HL-60/S4 treated with retinoic acid at 250 ng/mL for 4 days and 3 days (cell line): ENCODE results near the gene ACER3.
"Not testable (repeated sequence)": the region's sequence is repeated elsewhere in the genome, so short reads cannot be mapped to it uniquely, and the experiment has no call there.

ENCODE experiments used
- in situ Hi-C: fragments of 300-500 bp; cut with MboI; formaldehyde crosslinking; loops from 2 replicates; pipeline ENCODE4 v1.7.0; 2022; ENCODE audit warnings: low sequenced_read_pairs

ACER3 gene

DNA sequence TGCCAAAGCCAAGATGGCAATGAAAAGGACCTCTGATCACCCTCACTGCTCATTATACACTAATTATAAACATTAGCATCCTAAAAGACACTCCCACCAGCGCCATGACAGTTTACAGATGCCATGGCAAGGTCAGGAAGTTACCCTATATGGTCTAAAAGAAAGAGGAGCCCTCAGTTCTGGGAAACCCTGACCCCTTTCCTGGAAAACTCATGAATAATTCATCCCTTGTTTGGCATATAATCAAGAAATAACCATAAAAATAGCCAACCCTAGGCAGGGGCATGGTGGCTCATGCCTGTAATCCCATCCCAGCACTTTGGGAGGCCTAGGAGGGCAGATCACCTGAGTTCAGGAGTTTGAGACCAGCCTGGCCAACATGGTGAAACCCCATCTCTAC is 193.4 kb downstream of the ACER3 start:
- in situ Hi-C loops, result no loop called here

DNA sequence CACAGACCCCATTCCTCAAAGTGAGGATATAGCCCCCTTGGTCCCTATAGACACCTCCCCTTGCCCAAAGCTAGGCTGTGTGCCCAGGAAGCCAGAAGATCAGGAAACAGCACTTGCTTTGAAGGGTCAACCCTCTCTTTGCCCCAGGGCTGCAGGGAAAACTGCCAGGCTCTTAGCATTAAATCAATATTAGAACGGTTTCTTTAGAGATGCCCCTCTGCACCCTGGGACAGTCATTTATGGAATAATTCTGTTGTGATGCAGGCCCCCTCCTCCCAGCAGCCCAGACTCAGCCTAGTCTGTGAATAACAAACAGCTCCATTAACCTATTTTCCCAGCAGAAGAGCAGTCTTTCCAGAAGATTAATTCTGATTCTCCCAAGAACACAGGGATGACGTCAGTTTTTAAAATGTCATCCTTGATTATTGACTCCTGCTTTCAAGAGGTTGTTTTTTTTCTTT is 194.4 kb downstream of the ACER3 start:
- in situ Hi-C loops, result no loop called here

DNA sequence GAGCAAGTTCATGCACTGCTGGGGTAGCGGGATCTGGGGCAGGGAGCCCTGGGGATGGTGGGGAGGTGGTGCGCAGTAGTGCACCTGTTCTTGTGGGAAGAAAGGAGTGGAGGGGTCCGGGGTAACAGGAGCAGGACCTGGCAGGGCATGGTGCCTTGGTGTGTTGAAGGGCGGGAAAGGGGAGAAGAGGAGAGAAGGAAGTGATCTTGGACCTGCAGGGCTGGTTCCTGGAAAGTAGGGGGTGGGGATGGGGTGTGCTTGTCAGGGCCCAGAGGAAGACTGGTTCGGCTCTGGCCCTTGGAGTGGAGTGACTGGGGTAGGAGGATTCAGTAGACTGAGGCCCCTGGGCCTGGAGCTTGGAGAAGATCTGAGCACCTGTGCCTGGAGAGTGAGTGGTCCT is 195.2 kb downstream of the ACER3 start:
- in situ Hi-C loops, result no loop called here

DNA sequence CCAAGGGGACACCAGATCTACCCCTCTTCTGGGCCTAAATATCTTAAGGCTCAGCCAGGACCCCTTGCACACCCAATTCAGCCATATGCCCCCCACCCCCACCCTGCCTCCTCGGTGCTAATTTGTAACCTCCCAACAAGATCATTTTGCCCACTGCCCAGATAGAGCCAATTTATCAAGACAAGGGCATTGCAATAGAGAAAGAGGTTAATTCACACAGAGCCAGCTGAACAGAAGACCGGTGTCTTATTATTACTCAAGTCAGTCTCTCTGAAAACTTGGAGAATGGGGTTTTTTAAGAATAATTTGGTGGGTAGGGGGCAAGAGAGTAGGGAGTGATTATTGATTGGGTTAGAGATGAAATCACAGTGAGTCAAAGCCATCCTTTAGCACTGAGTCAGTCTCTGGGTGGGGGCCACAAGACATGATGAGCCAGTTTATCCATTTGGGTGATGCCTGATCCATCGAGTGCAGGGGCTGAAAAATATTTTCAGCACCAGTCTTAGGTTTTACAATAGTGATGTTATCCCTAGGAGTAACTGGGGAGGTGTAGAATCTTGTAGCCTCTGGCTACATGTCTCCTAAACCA is 196.2 kb downstream of the ACER3 start:
- in situ Hi-C loops, result no loop called here

DNA sequence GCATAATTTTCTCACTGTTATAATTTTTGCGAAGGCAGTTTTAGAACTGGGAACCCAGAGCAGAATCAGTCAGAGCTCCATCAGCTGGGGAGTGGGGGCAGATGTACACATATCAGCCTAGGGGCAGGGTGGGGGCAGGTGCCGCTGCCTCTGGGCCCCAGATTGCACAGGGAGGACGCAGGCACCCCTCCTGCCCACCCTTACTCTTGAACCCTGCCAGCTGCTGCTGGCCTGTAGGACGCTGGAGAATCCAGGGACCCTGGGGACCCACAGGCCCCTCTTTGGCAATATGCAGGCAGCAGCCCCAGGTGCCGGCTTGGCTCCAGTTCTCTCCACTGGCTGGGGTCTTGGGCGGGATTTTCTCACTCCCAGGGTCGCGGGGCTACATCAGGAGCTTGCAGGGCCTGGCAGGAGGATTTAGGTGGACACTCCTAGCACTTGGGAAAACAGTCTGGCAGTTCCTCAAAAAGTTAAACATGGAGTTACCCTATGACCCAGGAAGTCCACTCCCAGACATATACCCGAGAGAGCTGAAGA is 197.3 kb downstream of the ACER3 start:
- in situ Hi-C loops, result no loop called here

DNA sequence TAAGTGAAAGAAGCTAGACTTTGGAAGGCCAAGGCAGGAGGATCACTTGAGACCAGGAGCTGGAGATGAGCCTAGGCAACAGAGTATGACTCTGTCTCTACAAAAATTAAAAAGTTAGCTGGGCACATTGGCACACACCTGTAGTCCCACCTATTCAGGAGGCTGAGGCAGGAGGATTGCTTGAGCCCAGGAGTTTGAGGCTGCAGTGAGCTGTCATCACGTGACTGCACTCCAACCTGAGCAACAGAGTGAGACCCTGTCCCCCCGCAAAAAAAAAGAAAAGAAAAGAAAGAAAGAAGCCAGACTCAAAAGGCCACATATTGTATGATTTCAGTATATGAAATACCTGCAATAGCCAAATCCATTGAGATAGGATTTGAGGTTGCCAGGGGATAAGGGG is 198.2 kb downstream of the ACER3 start:
- in situ Hi-C loops, result no loop called here

DNA sequence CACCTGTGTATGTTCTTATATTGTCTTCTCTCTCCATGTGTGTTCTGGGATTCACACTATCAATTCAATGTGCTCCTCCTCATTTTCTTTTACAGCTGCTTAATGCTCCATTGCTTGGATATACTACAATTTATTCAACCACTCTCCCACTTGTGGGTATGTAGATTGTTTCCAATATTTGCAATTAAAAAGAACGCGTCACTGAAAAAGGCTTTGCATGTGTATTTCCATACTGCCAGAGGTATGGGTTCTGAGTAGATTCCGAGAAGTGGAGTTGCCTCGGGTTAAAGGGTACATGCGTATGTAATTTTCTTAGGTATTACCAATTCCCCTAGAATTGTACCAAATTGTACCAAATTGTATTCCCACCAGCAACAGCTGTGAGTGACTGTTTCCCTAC is 199.1 kb downstream of the ACER3 start:
- in situ Hi-C loops, result no loop called here

DNA sequence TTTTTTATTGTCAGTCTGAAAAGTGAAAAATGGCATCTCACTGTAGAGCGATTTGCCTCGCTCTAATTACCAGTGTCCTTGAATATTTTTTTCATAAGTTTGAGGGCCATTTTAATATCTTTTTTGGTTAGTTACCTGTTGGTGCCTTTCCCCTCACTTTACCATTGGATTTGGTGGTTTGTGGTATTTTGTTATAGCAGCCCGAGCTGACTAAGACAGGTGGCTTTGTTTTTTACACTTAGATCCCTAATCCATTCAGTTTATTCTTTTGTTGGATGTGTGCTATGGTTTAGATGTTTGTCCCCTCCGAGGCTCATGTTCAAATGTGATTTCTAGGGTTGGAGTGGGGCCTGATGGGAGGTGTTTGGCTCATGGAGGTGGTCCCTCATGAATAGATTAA is 199.5 kb downstream of the ACER3 start:
- in situ Hi-C loops, result no loop called here

DNA sequence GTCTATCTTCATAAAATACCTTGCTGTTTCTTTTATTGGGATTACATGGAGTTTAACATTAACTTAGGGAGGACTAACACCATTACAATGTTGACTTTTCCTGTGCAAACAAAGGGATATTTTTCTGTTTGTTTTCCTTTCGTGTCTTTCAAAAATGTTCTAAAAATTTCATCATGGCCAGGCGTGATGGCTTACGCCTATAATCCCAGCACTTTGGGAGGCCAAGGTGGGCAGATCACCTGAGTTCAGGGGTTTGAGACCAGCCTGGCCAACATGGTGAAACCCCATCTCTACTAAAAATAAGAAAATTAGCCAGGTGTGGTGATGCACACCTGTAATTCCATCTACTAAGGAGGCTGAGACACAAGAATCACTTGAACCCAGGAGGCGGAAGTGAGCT is 200.5 kb downstream of the ACER3 start:
- in situ Hi-C loops, result not testable (repeated sequence)

DNA sequence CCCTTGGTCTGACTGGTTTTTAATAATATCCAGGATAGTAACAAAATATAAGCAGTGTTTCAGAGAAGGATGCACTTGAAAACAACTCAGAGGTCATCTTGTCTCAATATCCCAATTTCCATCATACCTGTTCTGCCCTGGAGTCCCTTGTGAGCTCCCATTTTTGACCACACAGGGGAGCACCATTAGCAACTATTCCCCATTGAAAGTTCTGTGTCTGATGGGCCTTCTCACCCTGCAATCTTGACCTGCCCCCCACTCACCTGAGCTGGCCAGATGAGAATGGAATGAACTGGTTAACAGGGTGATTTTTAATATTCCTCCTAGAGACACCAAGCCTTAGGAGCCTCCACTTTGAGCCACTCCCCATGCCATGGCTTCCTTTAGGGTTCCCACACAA is 202.2 kb downstream of the ACER3 start:
- in situ Hi-C loops, result no loop called here

DNA sequence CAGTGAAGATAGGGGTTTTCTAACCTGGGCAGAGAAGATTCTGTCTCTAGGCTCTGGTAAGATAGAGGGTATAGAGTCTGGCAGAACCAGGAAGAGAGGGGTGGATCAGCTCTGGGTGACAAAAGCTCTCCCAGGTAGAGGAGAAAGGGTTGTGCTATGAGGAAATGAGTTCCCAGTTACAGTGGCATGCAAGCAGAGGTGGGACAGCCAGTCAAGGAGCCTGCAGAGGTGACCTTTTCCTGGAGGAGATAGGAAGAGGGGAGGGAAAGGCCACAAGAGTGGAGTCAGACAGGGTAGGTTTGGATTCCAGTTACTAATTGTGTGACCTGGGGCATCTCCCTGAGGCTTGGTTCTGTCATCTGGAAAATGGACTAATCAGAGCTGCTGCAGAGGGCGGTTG is 202.7 kb downstream of the ACER3 start:
- in situ Hi-C loops, result no loop called here

DNA sequence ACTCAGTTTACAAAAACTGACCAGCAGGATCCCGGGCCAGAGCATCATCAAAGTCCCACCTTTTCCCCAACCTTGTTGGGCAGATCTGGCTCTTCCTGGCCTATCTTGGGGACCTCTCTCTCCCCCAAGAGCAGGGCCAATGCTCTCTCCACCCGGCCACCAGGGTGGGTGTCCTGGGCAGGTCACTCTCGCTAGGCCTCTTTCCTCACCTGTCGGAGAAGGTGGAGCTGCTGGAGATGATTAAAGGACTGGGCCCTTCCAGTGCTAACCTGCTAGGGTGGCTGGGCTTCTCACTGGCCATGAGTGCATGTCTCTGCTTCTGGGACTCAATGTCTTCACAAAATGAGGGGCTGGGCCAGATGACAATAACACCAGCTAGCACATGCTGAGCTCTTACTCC is 203.1 kb downstream of the ACER3 start:
- in situ Hi-C loops, result no loop called here

DNA sequence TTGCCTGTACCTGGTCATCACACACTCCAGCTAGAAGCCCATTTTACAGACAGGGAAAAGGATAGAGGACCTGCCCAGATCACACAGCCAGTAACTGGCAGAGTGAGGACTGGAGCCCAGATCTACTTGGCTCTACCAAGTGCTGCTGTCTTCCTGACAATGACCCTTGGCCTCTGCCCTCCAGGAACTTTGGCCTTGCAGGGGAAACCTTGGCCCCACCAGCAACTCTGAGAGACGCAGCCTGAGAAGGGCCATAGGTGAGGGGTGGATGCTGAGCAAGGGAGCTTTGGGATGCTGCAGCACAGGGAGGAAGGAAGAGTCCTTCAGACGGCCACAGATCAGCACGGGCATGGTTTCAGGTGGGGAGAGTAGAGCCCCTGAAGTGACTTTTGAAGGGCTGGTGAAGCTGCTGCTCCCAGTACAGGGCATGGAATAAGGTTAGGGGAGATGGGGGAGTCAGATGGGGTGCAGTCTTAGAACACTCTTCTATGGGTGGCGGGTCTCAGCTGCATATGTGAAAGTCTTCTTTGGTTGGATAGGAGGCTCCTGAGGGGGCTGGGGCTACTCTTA is 204.0 kb downstream of the ACER3 start:
- in situ Hi-C loops, result no loop called here

DNA sequence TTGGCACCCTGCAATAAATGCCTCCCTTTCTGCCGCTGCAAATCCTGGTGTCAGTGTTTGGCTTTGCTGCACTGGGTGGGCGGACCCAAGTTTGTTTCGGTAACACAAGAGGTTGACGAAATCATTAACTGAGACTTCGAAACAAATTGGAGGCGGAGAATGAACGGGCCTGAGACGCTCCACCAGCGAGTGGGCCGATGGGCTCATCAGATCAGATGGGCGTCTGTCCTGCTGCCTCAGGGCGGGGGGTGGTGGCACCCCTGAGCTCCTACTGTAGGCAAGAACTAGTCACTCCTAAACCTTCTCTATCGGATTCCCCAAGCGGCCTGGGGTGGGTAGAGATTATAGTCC is 205.1 kb downstream of the ACER3 start:
- in situ Hi-C loops, result no loop called here

DNA sequence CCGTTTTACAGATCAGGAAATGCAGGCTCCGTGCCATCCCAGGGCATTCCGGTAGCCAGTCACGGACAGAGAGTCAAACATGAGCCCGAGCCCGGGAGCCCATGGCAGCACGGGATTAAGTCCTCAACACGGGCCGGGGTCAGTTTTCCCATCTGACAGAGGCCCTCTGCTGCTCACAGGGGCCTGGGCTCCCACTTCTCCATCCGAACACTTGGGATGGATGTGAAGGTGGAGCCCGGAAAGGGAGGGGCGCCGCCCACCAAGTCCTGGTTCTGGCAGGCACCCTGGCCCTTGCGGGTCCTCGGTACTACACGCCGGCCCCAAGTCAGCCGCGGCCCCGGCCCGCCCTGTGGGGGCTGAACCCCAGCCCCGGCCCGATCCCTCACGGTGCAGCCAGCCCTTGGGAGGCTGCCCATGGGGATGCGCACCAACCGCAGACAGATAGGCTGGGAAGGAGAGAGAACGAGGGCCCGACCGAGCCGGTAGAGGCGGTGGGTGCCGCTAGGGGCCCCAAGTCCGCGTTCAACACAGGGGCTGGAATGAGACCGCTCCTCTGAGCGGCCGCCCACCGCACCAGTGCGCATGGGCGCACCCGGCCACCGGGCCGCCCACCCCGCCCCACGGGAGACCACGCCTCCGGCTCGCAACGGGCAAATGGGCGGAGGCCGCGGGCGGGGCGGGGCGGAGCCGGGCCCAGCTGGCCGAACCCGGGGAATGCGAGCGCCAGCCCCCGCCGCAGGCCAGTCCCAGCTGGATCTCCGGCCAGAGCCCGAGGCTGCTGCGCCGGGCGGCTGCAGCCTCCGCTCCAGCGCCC is 205.7 kb downstream of the ACER3 start, which contains the start of gene CAPN5:
Gene CAPN5 (plus strand): TSS at position 743 of the 814 bp plus-strand sequence. CDS start 17,916 bp downstream, outside the sequence.
- in situ Hi-C loops, result no loop called here

DNA sequence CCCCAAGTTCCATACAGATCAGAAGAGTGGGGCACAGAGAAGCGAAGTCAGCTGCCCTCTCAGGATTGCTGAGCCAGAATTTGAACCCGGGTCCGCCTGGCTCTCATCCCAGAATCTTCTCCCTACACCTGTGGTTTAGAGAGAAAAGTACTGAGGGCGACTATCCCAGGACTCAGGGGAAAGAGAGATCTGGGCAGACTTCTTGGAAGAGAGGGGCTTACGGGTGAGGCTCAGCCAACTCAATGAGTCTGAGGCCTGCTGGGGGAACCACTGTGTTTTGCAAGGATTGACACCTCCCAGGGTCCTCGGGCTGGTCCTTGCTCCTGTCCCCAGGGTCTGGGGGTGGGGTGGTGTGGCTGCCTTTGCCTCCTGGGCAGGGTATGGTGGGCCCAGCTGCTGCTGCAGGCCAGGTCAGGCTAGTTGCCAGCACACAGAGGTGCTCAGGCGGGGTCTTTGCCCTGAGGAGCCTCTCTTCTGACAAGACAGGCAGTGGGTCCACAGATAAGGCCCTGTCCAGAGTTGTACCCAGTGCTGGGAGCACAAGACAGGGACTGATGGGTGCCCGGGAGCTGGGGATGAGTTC is 207.2 kb downstream of the ACER3 start:
- in situ Hi-C loops, result no loop called here

DNA sequence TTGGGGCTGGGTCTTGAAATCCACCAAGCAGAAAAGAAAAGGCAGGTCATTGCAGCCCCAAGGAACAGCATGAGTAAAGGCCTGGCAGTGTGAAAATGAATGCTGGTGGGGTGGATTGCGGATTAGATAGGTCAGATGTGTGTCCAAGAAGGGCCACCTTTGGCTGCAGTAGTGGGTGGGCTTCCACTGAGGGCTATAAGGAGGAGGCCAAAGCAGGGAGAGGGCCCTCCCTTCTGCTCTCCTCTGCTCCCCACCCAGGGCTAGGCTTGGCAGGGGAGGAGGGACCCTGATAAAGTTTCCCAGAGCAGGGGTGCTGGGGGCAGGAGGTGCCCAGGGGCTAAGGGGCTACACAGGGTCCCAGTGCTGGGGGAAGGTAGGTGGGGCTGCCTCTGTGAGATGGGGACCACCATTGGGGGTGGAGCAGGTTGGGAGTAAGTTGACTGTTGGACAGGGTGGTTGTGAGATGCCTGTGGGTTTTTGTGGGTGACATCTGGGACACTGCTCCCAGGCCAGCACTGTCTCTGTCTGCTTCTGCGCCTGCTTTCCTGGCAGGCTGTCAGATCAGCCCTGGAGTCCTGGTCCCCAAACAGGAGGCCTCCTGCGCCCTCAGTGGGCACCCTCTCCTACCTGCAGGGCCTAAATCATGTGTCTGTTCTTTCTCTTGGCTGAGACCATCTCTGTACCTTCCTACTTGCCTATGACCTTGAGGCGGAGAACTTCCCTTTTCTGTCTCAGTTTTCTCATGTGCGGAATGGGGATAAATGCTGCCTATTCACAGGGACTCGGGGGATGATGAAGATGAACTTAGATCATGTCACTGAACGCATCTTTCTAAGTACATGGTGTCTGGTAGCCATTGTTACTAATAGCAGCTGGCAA is 208.0 kb downstream of the ACER3 start:
- in situ Hi-C loops, result no loop called here

DNA sequence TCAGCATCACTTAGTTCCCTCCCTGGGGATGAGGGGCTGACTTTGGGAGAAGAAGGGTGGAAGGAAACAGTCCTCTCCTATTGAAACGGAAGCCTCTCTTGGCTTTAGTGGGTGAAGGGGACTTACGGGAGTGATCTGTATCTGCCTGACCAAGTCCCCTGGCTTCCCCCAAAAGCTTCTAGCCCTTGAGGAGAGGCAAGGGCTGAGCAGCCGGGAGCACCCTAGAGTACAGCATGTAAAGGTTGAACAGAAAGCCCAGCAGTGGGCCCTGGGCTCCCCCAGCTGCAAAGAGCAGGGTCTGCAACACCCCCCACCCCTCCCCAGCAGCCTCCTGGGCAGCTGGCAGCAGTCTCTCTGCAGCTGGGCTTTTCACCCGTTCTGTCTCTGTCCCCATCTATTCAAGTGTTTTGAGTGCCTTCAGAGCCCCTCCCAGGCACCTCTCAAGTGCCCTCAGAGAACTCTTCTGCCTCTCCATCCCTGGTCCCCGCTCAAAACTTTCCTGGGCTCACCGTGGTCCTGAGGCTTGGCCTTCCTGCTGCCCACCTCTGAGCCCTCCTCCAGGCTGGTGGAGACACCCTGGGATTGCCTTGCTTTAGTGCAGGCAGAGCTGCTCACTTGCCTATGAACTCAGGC is 208.7 kb downstream of the ACER3 start:
- in situ Hi-C loops, result no loop called here

DNA sequence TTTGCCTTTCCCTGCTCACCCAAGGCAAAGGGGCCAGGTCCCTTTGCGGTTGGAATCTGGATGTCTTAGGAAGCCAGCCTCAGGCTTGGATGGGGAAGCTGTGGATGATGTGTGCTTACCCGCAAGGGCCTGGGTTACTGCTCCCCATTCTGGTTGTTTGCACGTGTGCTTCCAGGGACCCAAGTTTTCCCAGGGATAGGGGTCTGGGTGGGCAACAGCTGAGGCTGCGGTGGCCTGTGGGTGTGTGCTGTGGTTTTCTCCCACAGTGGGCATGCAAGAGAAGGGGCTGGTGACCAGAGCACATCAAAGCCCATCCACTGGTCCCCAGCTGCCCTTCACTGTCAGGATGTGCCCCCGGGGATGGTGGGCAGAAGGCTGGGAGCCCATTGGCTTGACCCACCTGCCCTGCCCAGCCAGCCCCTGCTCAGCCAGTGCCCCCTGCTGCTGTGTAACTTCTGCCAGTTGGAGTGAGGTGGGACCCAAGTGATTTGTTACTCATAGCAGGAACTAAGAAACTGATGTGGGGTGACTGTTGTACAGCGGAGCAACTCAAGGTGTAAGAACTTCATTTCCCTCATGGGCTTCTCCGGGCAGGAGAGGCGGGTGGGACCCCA is 209.4 kb downstream of the ACER3 start:
- in situ Hi-C loops, result no loop called here

DNA sequence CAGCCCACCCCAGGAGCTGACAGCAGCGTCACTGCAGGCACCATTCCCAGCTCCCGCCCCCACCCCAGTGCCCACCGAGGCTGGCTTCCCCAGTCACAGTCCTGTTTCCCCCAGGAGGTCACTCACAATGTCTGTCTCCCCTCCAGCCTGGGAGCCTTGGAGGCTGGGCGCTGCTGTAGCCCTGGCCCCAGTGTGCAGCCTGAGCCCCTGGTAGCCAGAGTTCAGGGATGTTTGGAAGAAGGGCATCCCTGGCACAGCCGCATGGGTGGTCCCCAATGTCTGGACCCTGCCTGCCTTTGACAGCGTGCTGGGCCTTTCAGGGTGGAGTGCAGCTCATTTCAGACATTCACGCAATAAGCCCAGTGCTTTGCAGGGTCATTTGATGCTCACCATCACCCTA is 210.4 kb downstream of the ACER3 start:
- in situ Hi-C loops, result no loop called here
